Activated T-cell treated with anti-CD3 and anti-CD28 coated beads for 48 hours (primary cell): ENCODE results near the gene KLK8.
"Not testable (repeated sequence)": the region's sequence is repeated elsewhere in the genome, so short reads cannot be mapped to it uniquely, and the experiment has no call there.

Source experiments
- DNase-seq: peaks from one replicate; pipeline ENCODE4 v3.0.0-alpha.2; 2020; ENCODE audit warnings: low read depth

Gene KLK8

GRCh38 chr19:50982186-50982585, 19.2 kb downstream of the KLK8 start:
- no peak for DNase-seq

GRCh38 chr19:50981587-50982146, 19.7 kb downstream of the KLK8 start:
- no peak for DNase-seq

DNA sequence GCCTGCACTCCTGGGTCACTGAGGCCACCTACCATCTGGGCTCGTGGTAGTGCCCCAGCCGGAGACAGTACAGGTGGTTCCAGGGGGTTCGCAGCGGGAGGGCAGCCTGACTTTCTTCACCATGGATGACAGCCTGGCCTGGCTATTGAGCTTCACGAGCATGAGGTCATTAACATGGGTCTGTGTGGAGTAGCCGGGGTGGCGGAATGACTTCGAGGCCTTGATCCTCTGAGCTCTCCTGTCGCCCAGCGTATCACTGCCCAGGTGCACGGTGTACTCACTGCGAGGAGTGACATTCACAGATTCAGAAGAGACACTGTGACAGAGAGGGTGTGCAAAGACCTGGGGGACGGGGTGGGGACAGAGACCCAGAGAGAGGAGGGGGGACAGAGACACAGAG, 21.2 kb downstream of the KLK8 start:
- DNase-seq = no peak

DNA sequence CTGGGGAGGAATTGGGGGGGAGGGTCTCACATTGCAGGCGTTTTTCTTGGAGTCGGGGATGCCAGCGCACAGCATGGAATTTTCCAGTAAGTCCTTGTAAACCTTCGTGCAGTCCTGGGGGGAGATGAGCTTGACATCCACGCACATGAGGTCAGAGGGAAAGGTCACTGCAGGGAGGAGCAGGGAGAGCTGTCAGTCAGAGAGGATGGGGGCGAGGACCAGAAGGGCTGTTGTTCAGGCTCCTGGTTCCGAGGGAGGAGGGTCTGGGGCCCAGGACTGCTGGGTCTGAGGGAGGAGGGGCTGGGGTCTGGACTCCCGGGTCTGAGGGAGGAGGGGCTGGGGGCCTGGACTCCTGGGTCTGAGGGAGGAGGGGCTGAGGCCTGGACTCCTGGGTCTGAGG, 21.6 kb downstream of the KLK8 start:
- no peak for DNase-seq

DNA sequence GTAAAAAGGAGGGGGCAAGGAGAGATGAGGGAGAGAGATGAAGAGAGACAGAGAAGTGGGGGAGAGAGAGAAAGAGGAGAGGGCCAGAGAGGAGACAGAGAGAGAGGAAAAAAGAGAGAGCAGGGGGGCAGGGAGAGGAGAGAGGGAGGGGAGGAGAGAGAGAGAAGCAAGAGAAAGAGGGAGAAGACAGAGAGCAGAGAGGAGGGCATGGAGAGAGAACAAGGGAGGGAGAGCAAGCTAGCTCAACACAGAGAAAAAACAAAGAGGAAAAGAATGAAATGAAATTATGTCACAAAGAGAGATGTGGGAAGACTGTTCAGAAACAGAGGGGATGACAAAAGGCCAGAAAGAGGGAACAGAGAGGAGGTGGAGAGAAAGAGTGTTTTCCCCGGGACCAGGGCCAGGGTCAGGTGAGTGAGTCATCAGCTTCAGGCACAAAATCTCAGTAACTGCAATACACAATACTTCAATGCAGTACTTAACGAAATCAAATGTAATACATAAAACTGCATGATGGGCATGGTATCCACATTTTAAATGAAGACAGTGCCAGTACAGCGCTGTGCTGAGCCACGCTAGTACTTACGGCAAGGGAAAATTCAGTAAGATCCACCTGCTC, 22.5 kb downstream of the KLK8 start:
- no peak for DNase-seq

GRCh38 chr19:50977626-50978025, 23.8 kb downstream of the KLK8 start:
- no peak for DNase-seq

DNA sequence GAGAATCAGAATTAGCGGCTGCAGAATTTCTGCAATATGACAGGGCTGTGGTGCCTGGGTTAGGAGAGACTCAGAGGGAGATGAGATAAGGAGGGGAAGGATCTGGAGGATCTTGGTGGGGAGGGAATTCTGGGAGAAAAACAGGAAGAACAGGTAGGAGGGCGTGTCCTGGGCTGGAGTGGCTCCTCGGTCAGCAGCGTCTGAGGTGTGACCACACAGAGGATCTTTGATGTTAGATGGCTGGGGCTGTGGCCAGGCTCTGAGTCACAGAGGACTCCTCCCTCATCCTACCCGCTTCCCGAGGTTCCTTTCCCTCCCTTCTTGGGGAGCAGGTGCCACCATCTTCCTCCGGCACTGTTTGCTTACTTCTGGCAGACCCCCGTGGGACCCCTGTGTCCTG, 25.6 kb downstream of the KLK8 start:
- DNase-seq = no peak

DNA sequence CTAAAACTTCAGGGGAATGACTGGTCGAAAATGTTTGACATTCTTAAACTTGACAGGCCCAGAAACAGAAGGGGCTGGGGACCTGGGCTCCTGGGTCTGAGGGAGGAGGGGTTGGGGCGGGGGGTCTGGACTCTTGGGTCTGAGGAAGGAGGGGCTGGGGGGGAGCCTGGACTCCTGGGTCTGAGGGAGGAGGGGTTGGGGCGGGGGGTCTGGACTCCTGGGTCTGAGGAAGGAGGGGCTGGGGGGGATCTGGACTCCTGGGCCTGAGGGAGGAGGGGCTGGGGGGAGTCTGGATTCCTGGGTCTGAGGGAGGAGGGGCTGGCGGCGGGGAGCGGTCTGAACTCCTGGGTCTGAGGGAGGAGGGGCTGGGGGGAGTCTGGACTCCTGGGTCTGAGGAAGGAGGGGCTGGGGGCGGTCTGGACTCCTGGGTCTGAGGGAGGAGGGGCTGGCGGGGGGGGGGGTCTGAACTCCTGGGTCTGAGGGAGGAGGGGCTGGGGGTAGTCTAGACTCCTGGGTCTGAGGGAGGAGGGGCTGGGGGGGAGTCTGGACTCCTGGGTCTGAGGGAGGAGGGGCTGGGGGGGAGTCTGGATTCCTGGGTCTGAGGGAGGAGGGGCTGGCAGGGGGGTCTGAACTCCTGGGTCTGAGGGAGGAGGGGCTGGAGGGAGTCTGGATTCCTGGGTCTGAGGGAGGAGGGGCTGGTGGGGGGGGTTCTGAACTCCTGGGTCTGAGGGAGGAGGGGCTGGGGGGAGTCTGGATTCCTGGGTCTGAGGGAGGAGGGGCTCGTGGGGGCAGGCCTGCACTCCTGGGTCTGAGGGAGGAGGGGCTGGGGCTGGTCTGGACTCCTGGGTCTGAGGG, 26.5 kb downstream of the KLK8 start:
- no peak for DNase-seq

- no peak for DNase-seq
Observed at GRCh38 chr19:50972795-50973376, 28.5 kb downstream of the KLK8 start.

DNA sequence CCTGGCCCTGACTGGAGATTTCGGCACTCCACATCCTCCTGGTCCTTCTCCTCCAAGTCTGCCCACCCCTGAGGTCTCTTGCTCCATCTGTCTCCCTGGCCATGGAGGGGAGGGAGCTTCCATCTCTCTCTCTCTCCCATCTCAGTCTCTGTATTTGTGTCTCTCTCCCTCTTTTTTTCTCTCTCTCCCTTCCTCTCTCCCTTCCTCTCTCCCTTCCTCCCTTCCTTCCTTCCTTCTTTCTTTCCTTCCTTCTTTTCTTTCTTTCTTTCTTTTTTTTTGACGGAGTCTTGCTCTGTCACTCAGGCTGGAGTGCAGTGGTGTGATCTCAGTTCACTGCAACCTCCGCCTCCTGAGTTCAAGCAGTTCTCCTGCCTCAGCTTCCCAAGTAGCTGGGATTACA, 31.6 kb downstream of the KLK8 start:
- not testable (repeated sequence) for DNase-seq

GRCh38 chr19:50969413-50969760, 32.0 kb downstream of the KLK8 start, which contains the start of gene KLK6:
Gene KLK6 (minus strand): TSS chr19:50969591. CDS start chr19:50968104, 1,487 bp downstream.
- DNase-seq = no peak

- DNase-seq = no peak
Observed at GRCh38 chr19:50968716-50969412, 32.5 kb downstream of the KLK8 start.

- DNase-seq = no peak
Observed at GRCh38 chr19:50967929-50968715, 33.3 kb downstream of the KLK8 start.

GRCh38 chr19:50964266-50964665, 37.1 kb downstream of the KLK8 start:
- no peak for DNase-seq

DNA sequence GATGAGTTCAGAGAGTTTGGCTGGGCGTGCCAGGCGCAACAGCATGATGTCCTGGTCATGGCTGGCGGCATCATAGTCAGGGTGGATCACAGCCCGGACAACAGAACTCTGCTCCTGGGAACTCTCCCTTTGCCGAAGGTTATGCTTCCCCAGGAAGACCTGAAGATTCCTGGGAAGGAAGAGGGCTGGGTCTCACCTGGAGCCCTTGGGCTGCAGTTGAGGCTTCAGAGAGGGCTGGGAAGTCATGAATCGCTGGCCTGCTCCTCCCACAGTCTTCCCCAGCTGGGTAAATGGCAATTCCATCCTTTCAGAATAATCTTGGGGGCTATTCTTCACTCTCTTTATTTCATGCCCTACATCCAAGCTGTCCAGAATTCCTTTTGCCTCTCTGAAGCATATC, 38.0 kb downstream of the KLK8 start:
- DNase-seq = no peak

- DNase-seq = no peak
Observed at GRCh38 chr19:50962245-50962644, 39.2 kb downstream of the KLK8 start.

- DNase-seq = no peak
Observed at GRCh38 chr19:50959731-50960500, 41.5 kb downstream of the KLK8 start.

- no peak for DNase-seq
Observed at GRCh38 chr19:50957587-50957986, 43.8 kb downstream of the KLK8 start.

DNA sequence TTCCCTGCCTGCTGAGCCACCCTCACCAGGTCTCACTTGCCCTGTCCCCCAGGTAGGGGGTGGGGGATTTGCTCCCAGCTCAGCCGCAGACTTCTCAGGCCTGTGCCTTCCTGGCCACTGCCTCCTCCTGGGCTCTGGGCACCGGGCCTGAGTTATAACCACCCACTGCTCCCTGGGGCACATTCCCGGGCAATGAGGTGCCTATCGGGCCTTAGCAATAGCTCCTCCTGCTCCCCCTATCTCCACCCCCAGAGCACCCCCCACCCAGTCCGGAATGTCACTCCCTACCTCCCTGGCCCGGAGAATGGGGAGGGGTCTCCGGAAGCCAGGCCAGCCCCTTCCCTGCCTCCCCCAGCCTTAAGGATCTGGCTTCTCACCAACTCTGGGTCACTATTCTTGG, 48.5 kb downstream of the KLK8 start, which contains the start of gene KLK5:
Gene KLK5, minus strand, starts transcription at position 129 of the 400 bp plus-strand sequence. CDS start 381 bp downstream, outside the sequence.
- DNase-seq = no peak

DNA sequence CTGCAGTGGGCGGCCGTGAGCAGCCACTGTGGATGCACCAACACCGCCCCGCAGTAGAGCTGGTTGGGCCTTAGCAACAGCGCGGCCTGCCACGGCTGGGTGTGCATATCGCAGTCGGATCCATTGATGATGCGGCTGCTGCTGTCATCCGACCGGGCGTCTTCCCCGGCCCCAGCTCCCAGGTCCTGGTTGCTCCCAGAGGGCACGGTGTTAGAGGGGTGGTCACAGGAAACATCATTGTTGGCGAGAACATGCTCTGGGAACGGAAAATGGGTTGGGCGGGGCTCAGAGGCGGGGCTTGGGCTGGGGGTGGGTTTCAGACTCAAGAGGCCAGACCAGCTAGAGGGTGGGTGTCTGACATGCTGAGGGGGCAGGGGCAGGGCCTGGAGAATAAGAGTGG, 51.5 kb downstream of the KLK8 start:
- DNase-seq = no peak

DNA sequence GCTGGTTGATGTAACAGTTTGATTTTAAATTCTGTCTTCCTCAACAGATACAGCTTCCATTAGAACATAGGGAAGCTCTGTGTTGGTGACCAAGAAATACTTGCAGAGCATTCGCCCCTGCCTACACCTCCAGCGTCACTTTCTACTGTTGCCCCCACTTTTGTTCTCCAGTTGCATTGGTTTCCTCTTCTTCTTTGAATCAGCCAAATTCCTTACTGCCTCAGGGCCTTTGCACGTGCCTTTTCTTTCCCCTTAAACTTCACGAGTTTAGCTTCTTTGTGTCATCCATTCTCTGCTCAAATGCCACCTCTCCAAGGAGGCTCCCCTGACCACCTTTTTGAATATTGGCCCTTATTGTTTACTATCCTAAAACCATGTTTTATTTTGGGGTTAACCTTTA, 54.3 kb downstream of the KLK8 start:
- DNase-seq = no peak
